NCI-H774 (cell line): Measurements from ENCODE around the gene BTBD2.

Experiments
- DNase-seq: peaks from one replicate; lab custom pipeline; 2025; lab: John Stamatoyannopoulos, UW

The BTBD2 gene

DNA sequence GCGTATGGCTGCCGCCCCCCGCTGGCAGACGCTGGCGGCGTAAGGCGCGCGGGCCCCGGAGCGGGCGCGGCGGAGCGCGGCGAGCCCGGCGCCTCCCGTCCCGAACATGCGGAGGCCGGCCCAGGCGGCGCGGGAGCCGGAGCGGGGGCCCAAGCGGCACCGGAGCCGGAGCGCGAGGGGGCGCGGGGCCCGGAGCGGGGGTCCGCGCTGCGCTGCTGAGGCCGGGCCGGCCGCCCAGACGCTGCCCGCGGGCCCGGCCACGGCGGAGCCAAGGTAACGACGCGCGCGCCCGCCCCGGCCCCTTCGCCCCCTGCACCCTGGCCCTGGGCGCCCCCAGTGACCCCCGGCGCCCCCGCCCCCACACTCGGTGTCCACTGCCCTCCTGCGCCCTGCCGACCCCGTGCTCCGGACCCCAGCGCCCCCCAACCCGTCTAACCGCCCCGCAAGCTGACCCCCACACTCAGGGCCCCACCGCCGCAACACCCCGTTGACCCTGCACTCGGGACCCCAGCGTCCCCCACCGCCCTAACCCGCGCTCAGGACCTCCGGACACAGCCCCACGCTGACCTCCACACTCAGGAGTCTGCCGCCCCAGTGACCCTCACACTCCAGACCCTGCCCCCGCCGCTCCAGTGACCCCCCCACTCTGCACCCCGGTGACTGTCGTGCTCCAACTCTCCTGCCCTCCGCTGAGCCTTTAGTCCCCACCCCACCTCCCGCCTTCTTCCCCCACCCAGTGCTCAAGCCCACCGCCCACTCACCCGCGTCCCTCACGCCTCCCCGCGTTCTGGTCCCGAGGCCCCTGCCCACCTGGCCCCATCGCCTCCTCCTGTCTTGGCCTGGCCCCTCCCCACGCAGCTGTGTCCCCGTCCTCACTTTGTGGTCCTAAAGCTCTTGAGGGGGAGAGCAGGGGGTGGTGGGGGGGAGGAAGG lies 74.1 kb downstream of the BTBD2 start, which contains the start of gene CSNK1G2:
CSNK1G2 (plus strand) TSS at position 27 of the 932 bp plus-strand sequence. CDS start 28,601 bp downstream, outside the sequence.
- DNase-seq: no peak

- DNase-seq: no peak
Measured at GRCh38 chr19:1938071-1938470, 77.4 kb downstream of the BTBD2 start.

DNA sequence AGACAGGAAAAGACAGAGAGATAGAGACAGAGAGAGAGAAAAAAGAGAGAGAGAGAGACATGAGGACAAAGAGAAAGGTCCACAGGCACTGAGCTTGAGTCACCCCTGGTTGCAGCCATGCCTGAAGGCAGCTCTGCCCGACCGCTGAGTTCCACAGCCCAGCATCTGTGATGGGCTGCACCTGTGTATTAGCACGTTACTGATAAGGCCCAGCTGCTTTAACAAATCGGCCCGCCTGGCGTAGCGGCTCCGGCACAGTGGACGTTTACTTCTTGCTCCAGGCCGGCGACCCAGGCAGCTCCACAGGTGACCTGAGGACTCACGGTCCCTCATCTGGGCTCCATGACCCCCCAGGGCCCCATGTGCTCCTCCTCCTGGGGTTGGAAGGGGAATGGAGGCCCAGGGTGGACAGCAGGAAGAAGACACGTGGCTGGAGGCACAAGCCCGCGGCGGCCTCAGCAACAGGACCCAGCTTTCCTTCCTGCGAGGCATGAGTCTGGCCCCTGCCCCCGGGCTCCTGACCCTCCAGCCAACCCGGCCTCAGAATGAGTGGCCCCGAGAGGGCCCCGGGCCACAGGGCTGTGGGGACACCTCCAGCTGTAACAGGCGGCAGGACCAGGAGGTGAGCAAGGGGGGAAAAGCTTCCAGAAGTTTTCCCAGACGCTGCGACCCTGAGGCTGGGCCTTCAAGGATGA lies 78.5 kb downstream of the BTBD2 start:
- DNase-seq: no peak

DNA sequence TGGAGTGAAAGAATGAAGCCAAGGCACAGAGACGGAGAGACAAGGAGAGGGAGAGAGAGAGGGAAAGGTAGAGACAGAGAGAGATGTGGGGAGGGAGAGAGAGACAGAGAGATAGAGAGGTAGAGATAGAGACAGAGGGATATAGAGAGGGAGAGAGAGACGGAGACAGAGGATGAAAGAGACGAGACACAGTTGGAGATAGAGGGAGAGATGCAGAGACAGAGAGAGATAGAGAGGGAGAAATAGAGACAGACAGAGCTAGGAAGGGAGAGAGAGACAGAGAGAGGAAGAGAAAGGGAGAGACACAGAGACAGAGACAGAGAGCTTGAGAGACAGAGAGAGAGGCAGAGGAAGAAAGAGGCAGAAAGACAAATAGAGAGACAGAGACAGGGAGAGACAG lies 79.1 kb downstream of the BTBD2 start:
- DNase-seq: no peak

GRCh38 chr19:1935484-1936208 lies 79.9 kb downstream of the BTBD2 start:
- DNase-seq: peak; percentile 50
